Endodermal cell (in vitro differentiated cells): Measurements from ENCODE around the gene TNFSF13. TPM values are rescaled to one million over a fixed set of nuclear protein-coding genes. Genes with fewer than 3 reads are reported as not detected.

Source experiments
- DNase-seq: peaks from one replicate; pipeline ENCODE4 v3.0.0-alpha.2; 2017
- H3K27ac ChIP-seq: 2 replicates; pipeline ENCODE4 v1.5.1; 2013; ENCODE audit warnings: mild to moderate bottlenecking, low read depth, low read length, moderate library complexity
- H3K27me3 ChIP-seq: 2 replicates; pipeline ENCODE4 v1.6.1; 2013; ENCODE audit warnings: mild to moderate bottlenecking, low read length, moderate library complexity; ENCODE audit not compliant: insufficient read depth, control insufficient read depth, poor library complexity, severe bottlenecking
- H3K36me3 ChIP-seq: 2 replicates; pipeline ENCODE4 v1.7.0; 2013; ENCODE audit warnings: mild to moderate bottlenecking, low read length, moderate library complexity; ENCODE audit not compliant: control insufficient read depth, insufficient read depth
- H3K4me1 ChIP-seq: one replicate; pipeline ENCODE4 v1.7.0; 2013; ENCODE audit warnings: low read length; ENCODE audit not compliant: control insufficient read depth, insufficient read depth
- H3K4me3 ChIP-seq: 2 replicates; pipeline ENCODE4 v1.5.1; 2013; ENCODE audit warnings: mild to moderate bottlenecking, low read length, moderate library complexity
- H3K9ac ChIP-seq: 2 replicates; pipeline ENCODE4 v1.6.1; 2013; ENCODE audit warnings: mild to moderate bottlenecking, low read length, moderate library complexity; ENCODE audit not compliant: poor library complexity, severe bottlenecking; ENCODE audit errors: extremely low read depth
- H3K9me3 ChIP-seq: 2 replicates; pipeline ENCODE4 v1.6.1; 2013; ENCODE audit warnings: mild to moderate bottlenecking, low read length, moderate library complexity; ENCODE audit not compliant: control insufficient read depth
- H3K27ac Mint-ChIP-seq: 2 replicates; pipeline ENCODE4 v1.8.0; 2020; ENCODE audit warnings: mixed read lengths
- H3K27me3 Mint-ChIP-seq: 2 replicates; pipeline ENCODE4 v1.8.0; 2021; ENCODE audit warnings: mild to moderate bottlenecking, mixed read lengths; ENCODE audit not compliant: insufficient read depth
- H3K36me3 Mint-ChIP-seq: 2 replicates; pipeline ENCODE4 v1.8.0; 2020; ENCODE audit warnings: low read depth, mixed read lengths
- H3K4me1 Mint-ChIP-seq: 2 replicates; pipeline ENCODE4 v1.8.0; 2020; ENCODE audit warnings: mixed read lengths
- H3K4me3 Mint-ChIP-seq: 2 replicates; pipeline ENCODE4 v1.8.0; 2020; ENCODE audit warnings: mild to moderate bottlenecking, moderate library complexity, mixed read lengths
- H3K9me3 Mint-ChIP-seq: 2 replicates; pipeline ENCODE4 v1.8.0; 2020; ENCODE audit warnings: mild to moderate bottlenecking, mixed read lengths
- CTCF ChIP-seq: fragments of 200-600 bp; sonication (generic); conservative IDR thresholded peaks from 2 replicates; pipeline ENCODE4 v1.5.0; 2021; ENCODE audit warnings: antibody characterized with exemption, mild to moderate bottlenecking
- WGBS, 2 experiments: methylation state at CpG; one replicate each; pipeline versions ENCODE4 v1.1.5 to v1.1.7; 2013; ENCODE audit warnings: missing lambda C conversion rate in 2 of 2, mixed read lengths in 1 of 2; ENCODE audit not compliant: insufficient coverage in 1 of 2, insufficient read length in 1 of 2; 5-methylcytosine and 5-hydroxymethylcytosine counted together
- total RNA-seq, 2 donors: library from RNA; stranded (reverse); fragmentation: NEBNext Ultra II Directional in 1 of 2; extraction: Animal tissue kit (Norgen Biotek cat#: 25700) in 1 of 2; gene quantifications; 2 replicates in 1 of 2; 3 replicates in 1 of 2; pipeline ENCODE4 v1.2.1, GENCODE V29; 2021

Gene TNFSF13
- total RNA-seq, 2 donors from 2014 or later, result 1.7 to 3.0 TPM

GRCh38 chr17:7576432-7576937, 17.9 kb downstream of the TNFSF13 start:
- Mint-ChIP-seq H3K27me3 (no peaks in the 10 kb centered on the region), H3K36me3 (peaks cover 58% of the 10 kb centered on the region), H3K9me3 (peaks cover 2% of the 10 kb centered on the region), H3K27ac (peak overlapping the region; percentile 82), H3K4me1 (peaks cover 31% of the 10 kb centered on the region), H3K4me3 (peak overlapping the region; percentile 97)
- peak; percentile 51 for DNase-seq
- TF ChIP-seq CTCF, result no peak
- Histone ChIP-seq H3K4me1 (no peaks in the 10 kb centered on the region), H3K4me3 (peak overlapping the region; percentile 99), H3K36me3 (peaks cover 57% of the 10 kb centered on the region), H3K27ac (peak overlapping the region; percentile 18), H3K9ac (no peak overlapping the region), H3K9me3 (no peaks in the 10 kb centered on the region), H3K27me3 (no peaks in the 10 kb centered on the region)
- 92 to 94% methylated on average over 12 to 14 of the region's 14 CpGs for WGBS, 2 experiments

- Histone ChIP-seq H3K27me3 (no peaks in the 10 kb centered on the region), H3K4me1 (no peaks in the 10 kb centered on the region), H3K27ac (no peak overlapping the region), H3K9me3 (no peaks in the 10 kb centered on the region), H3K4me3 (no peak overlapping the region), H3K36me3 (peaks cover 60% of the 10 kb centered on the region), H3K9ac (no peak overlapping the region)
- no peak for TF ChIP-seq CTCF
- peaks cover 62% of the 10 kb centered on the region for H3K36me3 Mint-ChIP-seq
- no peak overlapping the region for H3K4me3 Mint-ChIP-seq
- peaks cover 30% of the 10 kb centered on the region for H3K4me1 Mint-ChIP-seq
- peaks cover 2% of the 10 kb centered on the region for H3K9me3 Mint-ChIP-seq
- WGBS, 2 experiments, result 96% methylated on average over 14 to 17 of the region's 17 CpGs
- DNase-seq, result peak; percentile 58
- no peaks in the 10 kb centered on the region for H3K27me3 Mint-ChIP-seq
- H3K27ac Mint-ChIP-seq, result peak overlapping the region; percentile 82
These were observed 19.0 kb downstream of the TNFSF13 start for GRCh38 chr17:7577327-7578199.

- Histone ChIP-seq H3K4me1 (peaks cover 3% of the 10 kb centered on the region), H3K27ac (peak within 1 kb of the TSS; percentile 47), H3K36me3 (peaks cover 54% of the 10 kb centered on the region), H3K4me3 (no peak within 1 kb of the TSS), H3K9ac (no peak within 1 kb of the TSS), H3K27me3 (no peaks in the 10 kb centered on the region), H3K9me3 (no peaks in the 10 kb centered on the region)
- DNase-seq, result peak; percentile 90
- 56% methylated on average over 3 to 7 of the region's 7 CpGs for WGBS, 2 experiments
- H3K9me3 Mint-ChIP-seq, result no peaks in the 10 kb centered on the region
- H3K4me3 Mint-ChIP-seq, result no peak within 1 kb of the TSS
- H3K36me3 Mint-ChIP-seq, result peaks cover 53% of the 10 kb centered on the region
- peaks cover 28% of the 10 kb centered on the region for H3K4me1 Mint-ChIP-seq
- H3K27me3 Mint-ChIP-seq, result no peaks in the 10 kb centered on the region
- no peak for TF ChIP-seq CTCF
- H3K27ac Mint-ChIP-seq, result peak within 1 kb of the TSS; percentile 83
These were observed 20.7 kb downstream of the TNFSF13 start, which contains the start of gene CD68 for GRCh38 chr17:7579001-7579833. TSS of gene CD68 (plus strand) at chr17:7579638. CDS start at chr17:7579678, 40 bp downstream.
